ENCODE results near the gene ETV6.

Gene ETV6

DNA sequence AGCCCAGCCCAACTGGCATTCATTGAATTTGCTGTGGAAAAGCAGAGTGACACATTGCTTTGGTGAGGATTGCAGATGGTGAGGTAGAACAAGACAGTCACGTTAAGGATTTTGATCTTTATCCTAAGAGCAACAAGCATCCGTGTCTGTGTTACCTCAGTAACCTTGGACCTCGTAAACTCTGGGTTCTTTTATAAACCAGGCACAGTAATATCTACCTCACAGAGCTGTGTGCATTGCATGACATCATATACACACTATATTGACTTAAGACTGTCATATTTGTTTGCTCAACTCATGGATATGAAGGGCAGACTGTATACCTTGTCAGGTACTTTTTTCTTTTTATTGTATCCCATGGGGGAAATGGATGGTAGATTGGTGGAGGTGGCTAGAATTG is 156.2 kb downstream of the ETV6 start:
- no peak for DNase-seq (ENCODE audit: low spot score)

GRCh38 chr12:11807458-11807857 is 158.0 kb downstream of the ETV6 start:
- no peak for DNase-seq (ENCODE audit: low spot score)

DNA sequence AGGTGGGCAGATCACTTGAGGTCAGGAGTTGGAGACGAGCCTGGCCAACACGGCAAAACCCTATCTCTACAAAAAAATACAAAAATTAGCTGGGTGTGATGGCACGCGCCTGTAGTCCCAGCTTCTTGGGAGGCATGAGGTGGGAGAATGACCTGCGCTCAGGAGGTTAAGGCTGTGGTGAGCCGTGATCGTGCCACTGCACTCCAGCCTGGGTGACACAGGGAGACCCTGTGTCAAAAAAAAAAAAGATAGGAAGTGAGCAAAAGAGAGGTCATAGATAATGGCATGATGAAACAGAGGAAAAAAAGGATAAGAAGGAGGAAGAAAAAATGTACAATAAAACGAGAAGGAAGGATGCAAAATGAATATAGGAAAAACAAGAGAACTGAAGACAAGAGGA is 159.5 kb downstream of the ETV6 start:
- no peak for DNase-seq (ENCODE audit: low spot score)

GRCh38 chr12:11810206-11810545 is 160.7 kb downstream of the ETV6 start:
- DNase-seq (ENCODE audit: low spot score), result no peak

- DNase-seq (ENCODE audit: low spot score), result no peak
Measured at GRCh38 chr12:11811008-11811407, 161.5 kb downstream of the ETV6 start.

GRCh38 chr12:11812241-11812585 is 162.7 kb downstream of the ETV6 start:
- DNase-seq (ENCODE audit: low spot score), result no peak

GRCh38 chr12:11812586-11813437 is 163.3 kb downstream of the ETV6 start:
- no peak for DNase-seq (ENCODE audit: low spot score)

DNA sequence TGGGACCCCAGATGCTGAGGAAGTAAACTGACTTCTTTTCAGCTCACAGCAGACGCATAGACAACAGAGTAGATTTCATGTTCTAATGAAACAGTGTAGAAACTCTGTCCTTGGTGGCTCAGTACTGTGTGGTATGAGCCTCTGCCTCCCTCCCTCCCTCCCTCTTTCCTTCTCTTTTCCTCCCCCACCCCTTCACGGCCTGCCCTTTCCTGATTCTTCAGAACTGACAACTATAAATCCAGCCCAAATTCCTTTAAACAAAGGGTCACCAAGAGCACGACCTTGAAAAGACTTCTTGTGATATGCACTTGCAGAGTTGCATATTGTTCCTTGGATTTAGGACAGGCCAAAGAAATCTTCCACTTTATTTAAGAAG is 164.0 kb downstream of the ETV6 start:
- DNase-seq (ENCODE audit: low spot score), result no peak

DNA sequence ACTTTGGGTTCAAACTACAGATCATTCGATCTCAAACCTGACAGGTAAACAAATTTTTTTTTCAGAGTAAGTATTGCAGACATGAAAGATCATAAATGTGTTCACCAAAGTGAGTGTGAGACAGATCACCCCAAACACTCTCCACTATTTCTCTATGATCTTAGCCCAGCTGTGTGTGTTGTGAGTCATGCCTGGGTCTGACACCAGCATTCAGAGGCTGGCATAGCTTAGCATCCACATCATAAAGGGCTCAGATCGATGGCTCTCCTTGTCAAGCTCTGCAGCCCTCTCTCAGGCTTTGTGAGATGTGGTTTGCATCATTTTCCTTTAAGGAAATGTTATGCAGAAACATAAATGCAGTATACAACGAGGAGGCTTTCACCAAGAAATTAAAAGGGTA is 164.9 kb downstream of the ETV6 start:
- DNase-seq (ENCODE audit: low spot score), result peak; percentile 48

- DNase-seq (ENCODE audit: low spot score), result no peak
Measured at GRCh38 chr12:11815397-11815796, 165.9 kb downstream of the ETV6 start.

DNA sequence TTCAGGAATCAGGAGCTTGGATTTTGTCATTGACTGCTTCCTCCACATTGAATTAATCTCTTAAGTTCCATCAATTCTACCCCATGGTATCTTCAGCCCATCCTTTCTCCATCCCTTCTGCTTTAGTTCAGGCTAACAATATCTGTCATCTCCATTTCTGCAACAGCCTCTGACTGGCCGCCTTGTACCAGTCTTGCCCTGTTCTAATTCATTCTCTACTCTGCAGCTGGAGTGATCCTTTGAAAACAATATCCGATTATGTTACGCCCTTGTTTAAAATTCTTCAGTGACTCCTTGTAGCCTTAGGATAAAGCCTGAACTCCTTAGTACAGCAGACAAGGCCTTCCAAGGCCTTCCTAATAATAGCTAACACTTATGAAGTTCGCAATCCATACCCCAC is 170.2 kb downstream of the ETV6 start:
- no peak for DNase-seq (ENCODE audit: low spot score)

DNA sequence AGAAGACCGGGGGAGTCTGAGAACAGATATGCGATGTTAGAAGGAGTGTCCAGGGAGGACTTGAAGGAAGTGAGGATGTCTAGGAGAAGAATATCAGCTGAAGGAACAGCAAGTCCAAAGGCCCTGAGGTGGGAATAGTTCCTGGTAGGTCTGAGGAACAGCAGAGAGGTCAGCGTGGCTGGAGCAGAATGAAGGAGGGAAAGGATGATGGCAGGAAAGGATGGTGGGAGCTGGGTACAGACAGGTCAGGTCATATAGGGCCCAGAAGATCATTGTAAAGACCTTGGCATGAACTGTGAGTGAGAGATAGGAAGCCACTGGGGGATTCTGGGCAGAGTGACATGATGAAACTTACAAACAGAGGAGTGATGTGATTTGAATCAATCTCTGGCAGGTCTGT is 171.0 kb downstream of the ETV6 start:
- no peak for DNase-seq (ENCODE audit: low spot score)

DNA sequence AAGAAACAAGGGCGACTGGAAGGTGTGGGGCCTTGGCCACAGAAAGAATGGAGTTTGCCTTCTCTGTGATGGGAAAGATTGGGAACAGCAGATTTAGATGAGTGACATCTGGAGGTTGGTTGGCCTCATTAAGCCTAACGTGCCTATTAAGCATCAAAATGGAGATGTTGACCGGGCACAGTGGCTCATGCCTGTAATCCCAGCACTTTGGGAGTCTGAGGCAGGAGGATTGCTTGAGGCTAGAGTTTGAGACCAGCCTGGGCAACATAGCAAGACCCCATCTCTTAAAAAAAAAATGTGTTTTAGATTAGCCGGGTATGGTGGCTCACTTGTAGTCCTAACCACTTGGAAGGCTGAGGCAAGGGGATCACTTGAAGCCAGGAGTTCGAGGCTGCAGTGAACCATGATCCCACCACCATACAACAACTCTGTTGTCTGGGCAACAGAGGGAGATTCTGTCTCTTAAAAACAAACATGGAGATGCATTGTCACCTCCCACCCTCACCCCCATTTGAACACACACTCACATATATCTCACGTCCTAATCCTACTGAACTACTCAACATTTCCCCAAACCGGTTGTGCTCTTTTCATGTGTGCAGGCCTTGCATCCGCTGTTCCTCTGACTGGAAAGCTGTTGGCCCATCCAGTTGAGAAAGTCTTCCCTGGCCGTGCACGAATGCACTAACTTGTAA is 172.1 kb downstream of the ETV6 start:
- DNase-seq (ENCODE audit: low spot score), result no peak

DNA sequence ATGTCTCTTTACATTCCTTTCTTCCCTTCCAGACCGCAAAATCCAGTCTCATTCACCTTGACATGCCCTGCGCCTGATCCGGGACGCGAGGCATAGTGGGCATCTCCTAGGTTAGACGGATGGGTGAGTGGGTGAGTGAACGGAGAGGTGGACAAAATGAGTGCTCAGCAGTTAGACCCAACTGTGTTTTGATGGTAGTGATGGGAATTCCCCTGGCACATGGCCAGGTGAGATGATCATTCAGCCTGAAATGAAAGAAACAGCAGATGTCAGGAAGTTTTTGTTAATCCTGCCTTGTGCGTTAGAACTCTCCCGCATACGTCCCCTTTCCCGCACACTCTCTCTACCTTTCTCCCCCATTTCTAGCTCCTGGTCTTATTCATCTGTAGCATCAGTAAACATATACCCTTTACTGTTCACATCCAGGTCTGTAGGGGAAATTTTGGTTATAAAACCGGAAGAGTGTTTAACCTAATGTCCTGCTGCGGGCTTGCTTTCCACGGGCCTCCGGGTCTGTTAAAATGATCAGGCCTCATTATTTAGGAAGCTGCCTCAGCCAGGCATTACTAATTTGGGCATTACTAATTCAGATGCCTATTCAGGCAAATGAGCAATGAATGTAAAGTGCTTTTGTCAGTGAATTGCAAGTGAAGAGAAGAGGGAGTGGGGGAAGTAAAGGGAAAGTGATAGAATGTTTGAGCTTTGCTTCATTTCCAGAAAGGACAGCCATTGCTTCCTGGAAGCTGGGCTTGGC is 172.8 kb downstream of the ETV6 start:
- no peak for DNase-seq (ENCODE audit: low spot score)

- DNase-seq (ENCODE audit: low spot score), result no peak
Measured at GRCh38 chr12:11823043-11823442, 173.6 kb downstream of the ETV6 start.

- DNase-seq (ENCODE audit: low spot score), result no peak
Measured at GRCh38 chr12:11823593-11823992, 174.1 kb downstream of the ETV6 start.

DNA sequence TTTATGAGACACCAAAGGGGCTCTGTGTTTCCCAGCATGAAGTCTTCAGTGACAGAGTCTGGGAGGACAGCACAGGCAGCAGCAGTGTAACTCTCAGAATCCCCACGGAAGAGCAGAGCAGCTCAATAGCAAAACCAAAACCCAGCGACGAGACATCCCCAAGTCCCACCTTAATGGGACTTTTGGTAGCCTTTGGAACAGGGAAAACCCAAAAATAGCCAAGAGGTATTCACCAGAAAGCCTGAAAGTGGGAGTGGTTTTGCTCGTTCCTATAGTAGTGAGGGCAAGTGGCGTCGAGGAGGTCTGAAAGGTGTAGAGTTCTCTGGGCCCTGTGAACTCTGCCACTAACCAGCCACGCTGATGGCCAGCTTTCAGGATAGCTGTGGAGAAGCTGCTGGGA is 174.6 kb downstream of the ETV6 start:
- DNase-seq (ENCODE audit: low spot score), result no peak

- no peak for DNase-seq (ENCODE audit: low spot score)
Measured at GRCh38 chr12:11824736-11825135, 175.3 kb downstream of the ETV6 start.

DNA sequence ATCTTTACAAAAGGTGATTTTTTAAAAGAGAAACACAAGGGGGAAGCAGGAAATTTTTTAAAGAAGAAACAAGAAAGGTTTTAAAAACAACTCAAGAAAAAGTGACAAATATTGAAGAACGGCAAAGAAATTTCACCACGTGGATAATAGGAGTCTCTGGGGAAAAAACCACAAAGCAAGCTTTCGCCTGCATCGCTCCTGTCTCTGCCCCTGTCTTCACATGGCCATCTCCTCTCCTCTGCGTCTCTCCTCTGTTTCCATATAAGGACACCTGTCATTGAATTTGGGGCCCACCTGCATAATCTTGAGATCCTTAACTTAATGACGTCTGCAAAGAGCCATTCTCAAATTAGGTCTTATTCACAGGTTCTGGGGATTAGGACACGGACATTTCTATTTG is 175.8 kb downstream of the ETV6 start:
- DNase-seq (ENCODE audit: low spot score), result no peak

DNA sequence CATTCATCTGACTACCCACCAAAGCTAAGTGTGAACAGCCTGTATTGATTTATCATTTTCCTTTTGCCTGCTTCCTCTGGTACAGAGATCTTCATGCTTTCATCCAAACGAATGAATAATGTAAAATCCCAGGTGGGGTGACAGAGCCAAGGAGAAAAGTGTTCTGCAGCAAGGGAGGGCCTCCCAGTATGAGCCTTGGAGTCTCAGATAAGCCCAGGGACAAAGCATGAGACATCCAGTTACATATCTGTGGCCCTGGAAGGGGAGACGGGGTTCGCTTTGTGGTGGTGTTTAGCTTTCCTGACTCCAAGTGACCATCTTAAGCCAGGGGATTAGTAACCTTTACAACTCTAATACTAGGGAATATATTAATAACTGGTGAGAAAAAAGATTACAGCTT is 177.1 kb downstream of the ETV6 start:
- DNase-seq (ENCODE audit: low spot score), result no peak

DNA sequence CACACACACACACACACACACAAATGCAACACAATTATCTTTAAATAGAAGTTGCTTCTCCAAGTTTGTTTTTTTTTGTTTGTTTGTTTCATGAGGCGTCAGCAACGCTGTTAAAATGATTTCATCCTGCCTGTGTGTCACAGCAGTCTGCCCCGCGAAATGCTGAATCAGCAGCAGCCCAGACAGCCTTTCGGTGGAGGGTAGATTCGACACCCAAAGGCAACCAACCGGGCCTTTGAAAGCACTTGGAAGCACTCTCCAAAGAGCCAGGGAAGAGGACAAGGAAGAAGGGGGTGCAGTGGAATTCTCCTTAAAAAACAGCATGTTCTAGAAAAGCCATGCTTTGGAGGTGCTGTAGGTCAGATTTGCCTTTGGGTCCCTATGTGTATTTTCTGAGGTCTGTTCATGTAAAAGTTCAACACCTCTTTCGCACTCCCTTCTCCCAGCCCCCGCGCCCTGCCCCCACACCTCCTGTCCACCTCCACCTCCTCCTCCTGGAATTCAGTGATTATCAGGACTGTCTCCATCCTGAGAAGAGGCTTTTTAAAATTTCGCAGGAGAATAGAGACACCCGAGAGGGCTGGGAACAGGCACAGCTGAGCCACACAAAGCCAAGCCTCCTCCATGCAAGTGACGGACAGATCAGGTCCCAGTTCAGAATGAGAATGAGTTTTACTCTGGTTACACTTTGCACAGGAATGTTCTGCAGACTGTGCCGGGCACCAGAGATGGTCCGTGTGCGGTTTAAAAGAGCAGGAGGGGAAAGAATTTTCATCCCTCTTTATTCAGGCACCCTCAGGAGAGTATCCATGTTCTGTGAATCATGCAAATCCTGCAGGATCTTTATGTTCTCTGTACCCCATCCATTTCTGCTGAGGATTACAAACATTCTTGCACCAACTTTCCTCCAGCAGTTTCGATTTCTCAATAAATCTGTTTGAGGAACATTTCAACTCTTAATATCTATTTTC is 177.9 kb downstream of the ETV6 start:
- DNase-seq (ENCODE audit: low spot score), result no peak

- DNase-seq (ENCODE audit: low spot score), result no peak
Measured at GRCh38 chr12:11829764-11830194, 180.3 kb downstream of the ETV6 start.

Data from RKO (cell line).